SK-N-SH treated with all-trans-retinoic acid at 6 μM for 48 hours (cell line): ENCODE data around the gene VCAN.

ENCODE experiments used
- ATAC-seq: fragments of 200-7000 bp; cut with Tn5 transposase; 3 replicates; pipeline ENCODE4 v1.9.1; 2020; ENCODE audit warnings: mild to moderate bottlenecking, moderate library complexity
- ARNTL ChIP-seq: fragments of 450-650 bp; formaldehyde crosslinking; IDR thresholded peaks from 2 replicates; pipeline ENCODE4 v1.5.0; 2020; ENCODE audit warnings: low read depth, mild to moderate bottlenecking, moderate library complexity, borderline replicate concordance
- BACH2 ChIP-seq: fragments of 250-450 bp; sonication (Bioruptor Pico); IDR thresholded peaks from 2 replicates; pipeline ENCODE4 v1.9.0; 2021; ENCODE audit warnings: mild to moderate bottlenecking, borderline replicate concordance
- CSDC2 ChIP-seq: fragments of 250-450 bp; sonication (Bioruptor Pico); IDR thresholded peaks from 2 replicates; pipeline ENCODE4 v1.5.0; 2020; ENCODE audit warnings: mild to moderate bottlenecking, moderate library complexity
- ESRRG ChIP-seq: fragments of 250-450 bp; sonication (Bioruptor Pico); IDR thresholded peaks from 2 replicates; pipeline ENCODE4 v1.6.1; 2021; ENCODE audit warnings: mild to moderate bottlenecking
- GLIS3 ChIP-seq: fragments of 250-450 bp; sonication (Bioruptor Pico); IDR thresholded peaks from 2 replicates; pipeline ENCODE4 v1.5.0; 2020; ENCODE audit warnings: mild to moderate bottlenecking, moderate library complexity
- ISL1 ChIP-seq: fragments of 250-450 bp; sonication (Bioruptor Pico); IDR thresholded peaks from 2 replicates; pipeline ENCODE4 v2.1.2; 2022; ENCODE audit warnings: mild to moderate bottlenecking, moderate library complexity
- OSR1 ChIP-seq: fragments of 250-450 bp; sonication (Bioruptor Pico); IDR thresholded peaks from 2 replicates; pipeline ENCODE4 v1.8.0; 2022; ENCODE audit warnings: moderate library complexity, mild to moderate bottlenecking, inconsistent platforms
- PPARA ChIP-seq: fragments of 250-450 bp; sonication (Bioruptor Pico); IDR thresholded peaks from 2 replicates; pipeline ENCODE4 v1.5.0; 2020; ENCODE audit warnings: mild to moderate bottlenecking, borderline replicate concordance
- RARB ChIP-seq: fragments of 250-450 bp; sonication (Bioruptor Pico); IDR thresholded peaks from 2 replicates; pipeline ENCODE4 v1.8.0; 2021; ENCODE audit warnings: mild to moderate bottlenecking, moderate library complexity
- SNAI2 ChIP-seq: fragments of 250-450 bp; sonication (Bioruptor Pico); IDR thresholded peaks from 2 replicates; pipeline ENCODE4 v1.5.0; 2020; ENCODE audit warnings: mild to moderate bottlenecking, moderate library complexity
- TCF4 ChIP-seq: fragments of 250-450 bp; sonication (Bioruptor Pico); IDR thresholded peaks from 2 replicates; pipeline ENCODE4 v1.8.0; 2021; ENCODE audit warnings: mild to moderate bottlenecking, moderate library complexity, borderline replicate concordance
- TOX ChIP-seq: fragments of 250-450 bp; sonication (Bioruptor Pico); IDR thresholded peaks from 2 replicates; pipeline ENCODE4 v1.8.0; 2021; ENCODE audit warnings: mild to moderate bottlenecking, moderate library complexity, borderline replicate concordance
- ZC3H10 ChIP-seq: fragments of 250-450 bp; sonication (Bioruptor Pico); IDR thresholded peaks from 2 replicates; pipeline ENCODE4 v1.5.1; 2021; ENCODE audit warnings: mild to moderate bottlenecking, moderate library complexity
- ZFP3 ChIP-seq: fragments of 250-450 bp; sonication (Bioruptor Pico); IDR thresholded peaks from 2 replicates; pipeline ENCODE4 v1.5.0; 2020; ENCODE audit warnings: mild to moderate bottlenecking, moderate library complexity
- ZFP30 ChIP-seq: fragments of 450-650 bp; formaldehyde crosslinking; IDR thresholded peaks from 2 replicates; pipeline ENCODE4 v1.5.0; 2022; ENCODE audit warnings: mild to moderate bottlenecking, moderate library complexity
- ZNF565 ChIP-seq: fragments of 450-650 bp; formaldehyde crosslinking; conservative IDR thresholded peaks from 2 replicates; pipeline ENCODE4 v1.5.0; 2020; ENCODE audit warnings: low read depth, mild to moderate bottlenecking, moderate library complexity
- ZNF70 ChIP-seq: fragments of 450-650 bp; formaldehyde crosslinking; IDR thresholded peaks from 2 replicates; pipeline ENCODE4 v1.5.0; 2020; ENCODE audit warnings: mild to moderate bottlenecking, moderate library complexity
- ZNF8 ChIP-seq: fragments of 450-650 bp; formaldehyde crosslinking; IDR thresholded peaks from 2 replicates; pipeline ENCODE4 v1.5.0; 2020; ENCODE audit warnings: mild to moderate bottlenecking, moderate library complexity
- TF ChIP-seq, protein P1 (sequence below): fragments of 250-450 bp; sonication (Bioruptor Pico); IDR thresholded peaks from 2 replicates; pipeline ENCODE4 v1.8.0; 2020; ENCODE audit warnings: mild to moderate bottlenecking, moderate library complexity, borderline replicate concordance
- TF ChIP-seq, protein P2 (sequence below): fragments of 250-450 bp; sonication (Bioruptor Pico); IDR thresholded peaks from 2 replicates; pipeline ENCODE4 v1.5.1; 2020; ENCODE audit warnings: low read depth, mild to moderate bottlenecking, moderate library complexity
- TF ChIP-seq, protein P3 (sequence below): fragments of 250-450 bp; sonication (Bioruptor Pico); IDR thresholded peaks from 2 replicates; pipeline ENCODE4 v1.5.0; 2020; ENCODE audit warnings: mild to moderate bottlenecking, moderate library complexity
- TF ChIP-seq, protein P4 (sequence below): fragments of 250-450 bp; sonication (Bioruptor Pico); IDR thresholded peaks from 2 replicates; pipeline ENCODE4 v1.8.0; 2021; ENCODE audit warnings: low read depth, mild to moderate bottlenecking, moderate library complexity, borderline replicate concordance
- TF ChIP-seq, protein P5 (sequence below): fragments of 250-450 bp; sonication (Bioruptor Pico); IDR thresholded peaks from 2 replicates; pipeline ENCODE4 v1.5.1; 2021; ENCODE audit warnings: mild to moderate bottlenecking, moderate library complexity

VCAN gene

DNA sequence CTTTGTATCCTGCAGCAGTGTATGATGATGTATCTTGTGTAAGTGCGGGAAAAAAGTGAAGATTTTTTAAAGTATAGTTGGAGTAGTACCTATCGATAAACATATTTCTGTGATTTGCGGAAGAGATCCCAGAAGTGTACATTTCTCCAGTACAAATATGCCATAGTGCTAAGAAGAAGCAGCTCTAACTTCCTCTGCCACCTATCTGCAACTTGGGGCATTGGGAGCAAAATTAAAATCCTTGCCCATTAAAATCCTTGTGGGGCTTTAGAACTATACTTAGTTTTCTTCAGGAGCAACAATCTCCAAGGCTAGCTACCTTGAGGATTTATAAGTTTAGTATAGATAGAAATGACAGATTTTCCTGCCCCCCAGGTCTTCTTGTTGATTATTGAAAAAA lies 123.7 kb downstream of the VCAN start (continued):
- TF ChIP-seq OSR1 = no peak
- no peak for TF ChIP-seq ZFP3 (CRISPR knock-in tag)
- TF ChIP-seq, protein P1, sequence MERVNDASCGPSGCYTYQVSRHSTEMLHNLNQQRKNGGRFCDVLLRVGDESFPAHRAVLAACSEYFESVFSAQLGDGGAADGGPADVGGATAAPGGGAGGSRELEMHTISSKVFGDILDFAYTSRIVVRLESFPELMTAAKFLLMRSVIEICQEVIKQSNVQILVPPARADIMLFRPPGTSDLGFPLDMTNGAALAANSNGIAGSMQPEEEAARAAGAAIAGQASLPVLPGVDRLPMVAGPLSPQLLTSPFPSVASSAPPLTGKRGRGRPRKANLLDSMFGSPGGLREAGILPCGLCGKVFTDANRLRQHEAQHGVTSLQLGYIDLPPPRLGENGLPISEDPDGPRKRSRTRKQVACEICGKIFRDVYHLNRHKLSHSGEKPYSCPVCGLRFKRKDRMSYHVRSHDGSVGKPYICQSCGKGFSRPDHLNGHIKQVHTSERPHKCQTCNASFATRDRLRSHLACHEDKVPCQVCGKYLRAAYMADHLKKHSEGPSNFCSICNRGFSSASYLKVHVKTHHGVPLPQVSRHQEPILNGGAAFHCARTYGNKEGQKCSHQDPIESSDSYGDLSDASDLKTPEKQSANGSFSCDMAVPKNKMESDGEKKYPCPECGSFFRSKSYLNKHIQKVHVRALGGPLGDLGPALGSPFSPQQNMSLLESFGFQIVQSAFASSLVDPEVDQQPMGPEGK = no peak

DNA sequence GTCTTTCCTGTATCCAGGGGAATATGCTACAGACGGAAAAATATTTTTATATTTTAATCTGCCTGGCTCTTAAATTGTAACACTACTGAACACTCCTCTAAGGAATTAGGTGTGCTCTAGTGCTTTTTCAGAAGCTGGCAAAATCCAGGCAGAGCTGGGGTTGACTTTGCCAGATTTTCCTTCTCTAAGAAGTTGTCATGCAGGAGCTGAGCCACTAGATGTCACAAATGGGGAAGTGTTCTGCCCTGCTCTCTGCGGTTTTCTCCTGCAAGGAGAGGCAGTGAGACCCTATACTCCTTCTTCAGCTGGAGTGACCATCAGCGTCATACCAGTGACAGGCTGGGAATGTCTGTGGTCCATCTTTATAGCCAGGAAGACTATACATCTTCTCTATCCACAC lies 136.6 kb downstream of the VCAN start:
- ATAC-seq = peak; percentile 90
- TF ChIP-seq GLIS3 (CRISPR knock-in tag) (no peak), ESRRG (CRISPR knock-in tag) (no peak), TOX (CRISPR knock-in tag) (no peak), ZFP30 (CRISPR knock-in tag) (no peak), ZNF8 (CRISPR knock-in tag) (no peak), CSDC2 (CRISPR knock-in tag) (no peak), RARB (CRISPR knock-in tag) (no peak), TCF4 (CRISPR knock-in tag) (no peak), OSR1 (no peak), ZNF565 (no peak), ARNTL (CRISPR knock-in tag) (no peak), ZFP3 (CRISPR knock-in tag) (no peak), BACH2 (CRISPR knock-in tag) (no peak), ISL1 (CRISPR knock-in tag) (no peak)
- TF ChIP-seq, protein P2, sequence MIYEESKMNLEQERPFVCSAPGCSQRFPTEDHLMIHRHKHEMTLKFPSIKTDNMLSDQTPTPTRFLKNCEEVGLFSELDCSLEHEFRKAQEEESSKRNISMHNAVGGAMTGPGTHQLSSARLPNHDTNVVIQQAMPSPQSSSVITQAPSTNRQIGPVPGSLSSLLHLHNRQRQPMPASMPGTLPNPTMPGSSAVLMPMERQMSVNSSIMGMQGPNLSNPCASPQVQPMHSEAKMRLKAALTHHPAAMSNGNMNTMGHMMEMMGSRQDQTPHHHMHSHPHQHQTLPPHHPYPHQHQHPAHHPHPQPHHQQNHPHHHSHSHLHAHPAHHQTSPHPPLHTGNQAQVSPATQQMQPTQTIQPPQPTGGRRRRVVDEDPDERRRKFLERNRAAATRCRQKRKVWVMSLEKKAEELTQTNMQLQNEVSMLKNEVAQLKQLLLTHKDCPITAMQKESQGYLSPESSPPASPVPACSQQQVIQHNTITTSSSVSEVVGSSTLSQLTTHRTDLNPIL (CRISPR knock-in tag) = no peak
- TF ChIP-seq, protein P1 = no peak
- TF ChIP-seq, protein P3, sequence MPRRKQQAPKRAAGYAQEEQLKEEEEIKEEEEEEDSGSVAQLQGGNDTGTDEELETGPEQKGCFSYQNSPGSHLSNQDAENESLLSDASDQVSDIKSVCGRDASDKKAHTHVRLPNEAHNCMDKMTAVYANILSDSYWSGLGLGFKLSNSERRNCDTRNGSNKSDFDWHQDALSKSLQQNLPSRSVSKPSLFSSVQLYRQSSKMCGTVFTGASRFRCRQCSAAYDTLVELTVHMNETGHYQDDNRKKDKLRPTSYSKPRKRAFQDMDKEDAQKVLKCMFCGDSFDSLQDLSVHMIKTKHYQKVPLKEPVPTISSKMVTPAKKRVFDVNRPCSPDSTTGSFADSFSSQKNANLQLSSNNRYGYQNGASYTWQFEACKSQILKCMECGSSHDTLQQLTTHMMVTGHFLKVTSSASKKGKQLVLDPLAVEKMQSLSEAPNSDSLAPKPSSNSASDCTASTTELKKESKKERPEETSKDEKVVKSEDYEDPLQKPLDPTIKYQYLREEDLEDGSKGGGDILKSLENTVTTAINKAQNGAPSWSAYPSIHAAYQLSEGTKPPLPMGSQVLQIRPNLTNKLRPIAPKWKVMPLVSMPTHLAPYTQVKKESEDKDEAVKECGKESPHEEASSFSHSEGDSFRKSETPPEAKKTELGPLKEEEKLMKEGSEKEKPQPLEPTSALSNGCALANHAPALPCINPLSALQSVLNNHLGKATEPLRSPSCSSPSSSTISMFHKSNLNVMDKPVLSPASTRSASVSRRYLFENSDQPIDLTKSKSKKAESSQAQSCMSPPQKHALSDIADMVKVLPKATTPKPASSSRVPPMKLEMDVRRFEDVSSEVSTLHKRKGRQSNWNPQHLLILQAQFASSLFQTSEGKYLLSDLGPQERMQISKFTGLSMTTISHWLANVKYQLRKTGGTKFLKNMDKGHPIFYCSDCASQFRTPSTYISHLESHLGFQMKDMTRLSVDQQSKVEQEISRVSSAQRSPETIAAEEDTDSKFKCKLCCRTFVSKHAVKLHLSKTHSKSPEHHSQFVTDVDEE = no peak
- TF ChIP-seq, protein P4, sequence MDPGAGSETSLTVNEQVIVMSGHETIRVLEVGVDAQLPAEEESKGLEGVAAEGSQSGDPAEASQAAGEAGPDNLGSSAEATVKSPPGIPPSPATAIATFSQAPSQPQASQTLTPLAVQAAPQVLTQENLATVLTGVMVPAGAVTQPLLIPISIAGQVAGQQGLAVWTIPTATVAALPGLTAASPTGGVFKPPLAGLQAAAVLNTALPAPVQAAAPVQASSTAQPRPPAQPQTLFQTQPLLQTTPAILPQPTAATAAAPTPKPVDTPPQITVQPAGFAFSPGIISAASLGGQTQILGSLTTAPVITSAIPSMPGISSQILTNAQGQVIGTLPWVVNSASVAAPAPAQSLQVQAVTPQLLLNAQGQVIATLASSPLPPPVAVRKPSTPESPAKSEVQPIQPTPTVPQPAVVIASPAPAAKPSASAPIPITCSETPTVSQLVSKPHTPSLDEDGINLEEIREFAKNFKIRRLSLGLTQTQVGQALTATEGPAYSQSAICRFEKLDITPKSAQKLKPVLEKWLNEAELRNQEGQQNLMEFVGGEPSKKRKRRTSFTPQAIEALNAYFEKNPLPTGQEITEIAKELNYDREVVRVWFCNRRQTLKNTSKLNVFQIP = no peak

DNA sequence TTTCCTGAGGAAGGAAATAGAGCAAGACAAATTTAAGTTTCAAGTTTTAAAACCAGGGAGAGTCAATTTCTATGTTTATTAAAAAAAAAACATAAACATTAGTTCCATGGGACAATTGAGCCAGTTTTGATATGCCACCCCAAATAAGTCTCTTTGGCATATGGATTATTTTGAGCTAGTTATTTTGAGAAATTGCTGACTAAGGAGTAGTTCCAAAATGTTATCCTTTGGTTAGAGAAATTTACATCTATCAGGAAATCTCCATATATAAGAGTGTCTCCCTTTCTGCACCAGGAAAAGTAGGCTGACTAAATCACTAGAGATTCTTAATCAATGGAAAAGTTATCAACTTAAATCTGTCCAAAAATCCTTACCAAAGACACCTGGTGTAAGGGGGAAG lies 143.3 kb downstream of the VCAN start:
- ATAC-seq = no peak

DNA sequence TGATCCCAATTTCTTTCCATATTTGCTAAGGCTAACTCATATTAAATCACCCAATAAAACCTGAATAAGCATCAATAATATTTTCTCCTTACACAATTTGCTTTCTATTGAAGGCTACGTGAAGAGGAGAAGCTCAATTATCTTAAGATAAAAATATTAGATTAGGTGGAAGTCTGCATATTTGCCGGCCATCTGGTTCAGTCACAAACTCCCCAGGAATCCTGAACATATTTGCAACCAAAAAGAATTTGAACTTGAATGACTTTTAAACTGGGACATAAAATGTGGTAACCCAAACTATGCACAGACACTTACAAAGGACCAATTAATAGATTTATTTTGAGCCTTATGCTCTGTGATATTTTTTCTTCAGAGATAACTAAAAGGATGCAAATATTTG lies 156.8 kb downstream of the VCAN start:
- no peak for ATAC-seq
- TF ChIP-seq SNAI2 (CRISPR knock-in tag) (no peak), CSDC2 (CRISPR knock-in tag) (no peak), TCF4 (CRISPR knock-in tag) (peak; percentile 24; the same call in 1 of the 2 replicates), ZNF70 (CRISPR knock-in tag) (no peak), RARB (CRISPR knock-in tag) (no peak), ISL1 (CRISPR knock-in tag) (peak; percentile 82), PPARA (CRISPR knock-in tag) (no peak), BACH2 (CRISPR knock-in tag) (no peak), ESRRG (CRISPR knock-in tag) (no peak)
- TF ChIP-seq, protein P5, sequence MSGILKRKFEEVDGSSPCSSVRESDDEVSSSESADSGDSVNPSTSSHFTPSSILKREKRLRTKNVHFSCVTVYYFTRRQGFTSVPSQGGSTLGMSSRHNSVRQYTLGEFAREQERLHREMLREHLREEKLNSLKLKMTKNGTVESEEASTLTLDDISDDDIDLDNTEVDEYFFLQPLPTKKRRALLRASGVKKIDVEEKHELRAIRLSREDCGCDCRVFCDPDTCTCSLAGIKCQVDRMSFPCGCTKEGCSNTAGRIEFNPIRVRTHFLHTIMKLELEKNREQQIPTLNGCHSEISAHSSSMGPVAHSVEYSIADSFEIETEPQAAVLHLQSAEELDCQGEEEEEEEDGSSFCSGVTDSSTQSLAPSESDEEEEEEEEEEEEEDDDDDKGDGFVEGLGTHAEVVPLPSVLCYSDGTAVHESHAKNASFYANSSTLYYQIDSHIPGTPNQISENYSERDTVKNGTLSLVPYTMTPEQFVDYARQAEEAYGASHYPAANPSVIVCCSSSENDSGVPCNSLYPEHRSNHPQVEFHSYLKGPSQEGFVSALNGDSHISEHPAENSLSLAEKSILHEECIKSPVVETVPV = no peak
- TF ChIP-seq, protein P1 = no peak

More for the DNA sequence above, 143.3 kb downstream of the VCAN start:
- TF ChIP-seq ZNF565 = no peak
- TF ChIP-seq PPARA (CRISPR knock-in tag) = no peak
- TF ChIP-seq GLIS3 (CRISPR knock-in tag) = no peak
- no peak for TF ChIP-seq ZC3H10 (CRISPR knock-in tag)
- no peak for TF ChIP-seq CSDC2 (CRISPR knock-in tag)
- TF ChIP-seq OSR1 = no peak
- TF ChIP-seq ZNF8 (CRISPR knock-in tag) = no peak
